IPS-20b (cell line): ENCODE measurements around the gene MLANA.

ENCODE experiments used
- H3K27ac ChIP-seq: one replicate; pipeline ENCODE4 v1.5.1; 2013; ENCODE audit warnings: low read length
- H3K27me3 ChIP-seq: 2 replicates; pipeline ENCODE4 v1.6.1; 2013; ENCODE audit warnings: mild to moderate bottlenecking, low read length, inconsistent platforms; ENCODE audit not compliant: insufficient read depth
- H3K36me3 ChIP-seq: 2 replicates; pipeline ENCODE4 v1.6.1; 2013; ENCODE audit warnings: low read depth, mild to moderate bottlenecking, inconsistent platforms, low read length, moderate library complexity; ENCODE audit not compliant: insufficient read depth
- H3K4me1 ChIP-seq: 2 replicates; pipeline ENCODE4 v1.6.1; 2013; ENCODE audit warnings: mild to moderate bottlenecking, control low read depth, inconsistent platforms, low read length, moderate library complexity; ENCODE audit not compliant: insufficient read depth
- H3K4me3 ChIP-seq: 2 replicates; pipeline ENCODE4 v1.5.1; 2013; ENCODE audit warnings: mild to moderate bottlenecking, low read length, inconsistent platforms
- H3K9ac ChIP-seq: 2 replicates; pipeline ENCODE4 v1.6.1; 2013; ENCODE audit warnings: low read depth, mild to moderate bottlenecking, inconsistent platforms, low read length, moderate library complexity
- H3K9me3 ChIP-seq: 2 replicates; pipeline ENCODE4 v1.6.1; 2013; ENCODE audit warnings: mild to moderate bottlenecking, low read depth, low read length, inconsistent platforms; ENCODE audit not compliant: insufficient read depth

The MLANA gene, protein sequence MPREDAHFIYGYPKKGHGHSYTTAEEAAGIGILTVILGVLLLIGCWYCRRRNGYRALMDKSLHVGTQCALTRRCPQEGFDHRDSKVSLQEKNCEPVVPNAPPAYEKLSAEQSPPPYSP

DNA sequence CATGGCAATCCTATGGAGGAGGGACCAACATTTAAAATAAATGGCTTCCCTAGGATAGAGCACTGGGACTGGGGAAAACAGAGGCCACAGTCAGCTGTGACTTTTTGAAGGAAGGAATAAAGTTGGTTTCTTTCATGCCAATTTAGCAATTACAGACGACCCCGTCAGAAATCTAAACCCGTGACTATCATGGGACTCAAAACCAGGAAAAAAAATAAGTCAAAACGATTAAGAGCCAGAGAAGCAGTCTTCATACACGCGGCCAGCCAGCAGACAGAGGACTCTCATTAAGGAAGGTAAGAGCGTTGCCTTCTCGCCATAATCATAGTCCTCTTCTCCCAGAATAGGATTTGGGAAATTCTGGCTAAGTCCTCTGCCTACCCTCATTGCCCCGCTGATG lies at the start of gene MLANA:
Gene MLANA, plus strand, starts transcription at position 249 of the 400 bp plus-strand sequence. CDS start 1,586 bp downstream, outside the sequence.
- H3K27me3 ChIP-seq = no peaks in the 10 kb centered on the region
- no peaks in the 10 kb centered on the region for H3K9me3 ChIP-seq
- no peaks in the 10 kb centered on the region for H3K36me3 ChIP-seq
- no peak within 1 kb of the TSS for H3K4me3 ChIP-seq
- H3K9ac ChIP-seq = no peak within 1 kb of the TSS
- H3K27ac ChIP-seq = no peak within 1 kb of the TSS
- no peaks in the 10 kb centered on the region for H3K4me1 ChIP-seq

DNA sequence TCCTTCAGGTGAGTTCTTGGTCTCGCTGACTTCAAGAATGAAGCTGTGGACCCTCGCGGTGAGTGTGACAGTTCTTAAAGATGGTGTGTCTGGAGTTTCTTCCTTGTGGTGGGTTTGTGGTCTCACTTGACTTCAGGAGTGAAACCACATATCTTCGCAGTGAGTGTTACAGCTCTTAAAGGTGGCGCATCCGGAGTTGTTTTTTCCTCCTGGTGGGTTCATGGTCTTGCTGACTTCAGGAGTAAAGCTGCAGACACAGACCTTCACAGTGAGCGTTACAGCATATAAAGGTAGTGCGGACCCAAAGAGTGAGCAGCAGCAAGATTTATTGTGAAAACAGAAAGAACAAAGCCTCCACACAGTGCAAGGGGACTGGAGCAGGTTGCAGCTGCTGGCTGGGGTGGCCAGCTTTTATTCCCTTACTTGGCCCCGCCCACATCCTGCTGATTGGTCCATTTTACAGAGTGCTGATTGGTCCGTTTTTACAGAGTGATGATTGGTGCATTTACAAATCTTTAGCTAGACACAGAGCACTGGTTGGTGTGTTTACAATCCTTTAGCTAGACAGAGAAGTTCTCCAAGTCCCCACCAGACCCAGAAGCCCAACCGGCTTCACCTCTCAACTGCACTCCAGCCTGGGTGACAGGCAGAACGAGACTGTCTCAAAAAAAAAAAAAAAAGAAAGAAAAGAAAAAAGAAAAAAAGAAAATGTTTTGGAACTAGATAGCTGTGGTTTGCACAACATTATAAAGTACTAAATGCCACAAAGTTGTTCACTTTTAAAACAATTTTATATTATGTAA lies 48.7 kb upstream of the MLANA start:
- Histone ChIP-seq H3K27me3 (no peaks in the 10 kb centered on the region), H3K4me1 (peaks cover 7% of the 10 kb centered on the region), H3K4me3 (no peak overlapping the region), H3K9me3 (no peaks in the 10 kb centered on the region), H3K27ac (no peak overlapping the region), H3K9ac (no peak overlapping the region), H3K36me3 (no peaks in the 10 kb centered on the region)

DNA sequence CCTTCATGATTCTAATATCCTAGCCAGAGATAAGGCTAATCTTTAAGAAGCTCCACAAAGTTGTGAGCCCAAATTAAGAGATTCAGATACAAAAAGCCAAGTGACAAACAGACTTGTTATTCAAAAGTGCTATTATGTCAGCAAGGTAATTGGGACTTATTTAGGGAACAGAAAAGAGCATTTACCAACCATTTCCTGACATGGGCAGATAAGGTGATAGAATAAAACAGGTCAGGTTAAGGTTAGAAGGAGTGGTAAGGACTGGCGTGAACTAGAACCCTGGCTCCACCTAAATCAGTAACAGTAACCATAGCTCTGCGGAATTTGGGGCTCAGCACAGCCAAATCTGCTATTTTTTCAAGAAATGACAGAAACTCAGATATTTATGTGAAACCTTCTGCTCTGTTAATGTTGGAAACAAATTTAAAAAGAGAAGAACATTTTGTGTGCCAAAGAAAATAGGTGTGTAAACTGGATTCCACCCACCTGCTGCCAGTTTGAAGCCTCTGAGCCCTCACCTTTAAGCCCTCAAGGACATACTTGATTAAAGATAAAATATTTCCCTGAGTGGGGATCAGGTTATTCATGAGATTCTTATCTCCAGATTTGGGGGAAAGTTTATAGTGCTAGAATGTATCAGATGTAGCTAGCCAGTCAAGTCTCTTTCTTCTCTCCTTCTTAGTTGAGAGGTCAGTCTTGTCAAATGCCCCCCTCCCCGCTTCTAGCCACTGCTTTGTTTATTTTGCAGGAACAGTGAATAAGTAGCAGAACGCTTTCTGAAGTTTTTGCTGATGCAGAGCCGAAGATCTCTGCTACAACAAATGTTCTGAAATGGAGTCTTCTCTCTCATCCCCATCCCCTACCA lies 47.5 kb upstream of the MLANA start:
- no peaks in the 10 kb centered on the region for H3K9me3 ChIP-seq
- H3K4me3 ChIP-seq = no peak overlapping the region
- no peaks in the 10 kb centered on the region for H3K27me3 ChIP-seq
- H3K27ac ChIP-seq = no peak overlapping the region
- H3K4me1 ChIP-seq = peaks cover 7% of the 10 kb centered on the region
- H3K36me3 ChIP-seq = no peaks in the 10 kb centered on the region
- H3K9ac ChIP-seq = no peak overlapping the region

DNA sequence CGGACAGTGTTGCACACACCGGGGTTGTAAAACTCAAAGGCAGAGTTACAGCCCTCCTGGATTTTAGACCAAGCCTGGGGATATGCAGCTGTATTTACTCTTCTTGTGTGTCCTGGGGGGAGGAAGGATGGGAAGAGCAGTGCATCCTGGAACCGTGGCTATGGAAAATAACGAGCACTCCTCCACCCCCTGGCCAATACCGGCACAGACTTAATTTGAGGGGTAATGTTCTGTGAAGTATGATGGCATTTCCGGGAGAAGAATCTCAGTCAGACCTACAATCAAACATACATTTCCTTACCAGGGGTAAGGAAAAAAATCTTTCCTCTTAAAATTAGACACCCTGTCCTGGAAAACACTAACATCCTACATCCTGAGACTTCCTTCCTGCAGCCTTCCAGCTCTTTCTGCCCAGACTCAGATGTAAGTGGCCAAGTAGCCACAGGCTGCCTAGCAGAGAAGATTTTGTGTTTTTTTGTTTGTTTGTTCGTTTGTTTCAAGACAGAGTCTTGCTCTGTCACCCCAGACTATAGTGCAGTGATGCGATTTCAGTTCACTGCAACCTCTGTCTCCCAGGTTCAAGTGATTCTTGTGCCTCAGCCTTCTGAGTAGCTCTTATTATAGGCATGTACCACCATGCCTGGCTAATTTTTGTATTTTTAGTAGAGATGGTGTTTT lies 46.8 kb upstream of the MLANA start:
- peaks cover 5% of the 10 kb centered on the region for H3K4me1 ChIP-seq
- H3K36me3 ChIP-seq = no peaks in the 10 kb centered on the region
- no peak overlapping the region for H3K9ac ChIP-seq
- H3K4me3 ChIP-seq = no peak overlapping the region
- no peaks in the 10 kb centered on the region for H3K9me3 ChIP-seq
- H3K27me3 ChIP-seq = no peaks in the 10 kb centered on the region
- H3K27ac ChIP-seq = no peak overlapping the region

DNA sequence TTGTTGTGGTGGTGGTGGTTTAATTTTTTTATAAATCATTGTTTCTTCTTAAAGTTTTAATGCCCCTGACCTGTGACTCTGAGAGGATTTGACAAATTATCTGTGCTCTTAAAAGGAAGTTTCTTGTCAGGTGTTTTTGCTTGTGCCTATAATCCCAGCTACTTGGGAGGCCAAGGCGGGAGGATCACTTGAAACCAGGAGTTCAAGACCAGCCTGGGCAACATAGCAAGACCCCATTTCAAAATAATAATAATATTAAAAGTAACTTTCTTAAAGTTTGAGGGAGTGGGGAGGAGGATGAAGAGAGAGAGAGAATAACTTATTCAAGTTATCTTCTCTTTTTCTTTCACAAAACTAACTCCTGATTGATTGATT lies 45.5 kb upstream of the MLANA start:
- Histone ChIP-seq H3K9ac (no peak overlapping the region), H3K4me1 (no peaks in the 10 kb centered on the region; the same call in 1 of the 2 replicates), H3K36me3 (no peaks in the 10 kb centered on the region), H3K27me3 (no peaks in the 10 kb centered on the region), H3K4me3 (no peak overlapping the region), H3K9me3 (no peaks in the 10 kb centered on the region), H3K27ac (no peak overlapping the region)

DNA sequence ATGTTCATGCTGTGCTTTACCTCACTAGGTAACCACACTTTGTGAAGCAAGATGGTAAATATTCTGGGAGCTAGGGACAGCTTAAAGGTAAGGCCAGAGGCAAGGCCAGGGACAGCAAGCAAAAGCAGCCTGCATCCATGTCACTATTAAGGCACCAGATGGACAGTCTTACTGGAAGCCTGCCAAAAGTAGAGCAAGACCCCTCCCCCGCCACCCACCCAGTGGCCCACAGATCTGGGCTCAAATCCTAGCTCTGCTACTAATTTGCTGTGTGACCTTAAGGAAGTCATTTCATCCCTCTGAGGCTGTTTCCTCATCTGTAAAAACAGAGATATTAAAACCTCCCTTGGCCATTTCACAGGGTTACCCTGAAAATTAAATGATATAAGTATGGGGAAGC lies 44.6 kb upstream of the MLANA start:
- no peaks in the 10 kb centered on the region for H3K36me3 ChIP-seq
- no peak overlapping the region for H3K27ac ChIP-seq
- H3K9me3 ChIP-seq = no peaks in the 10 kb centered on the region
- no peaks in the 10 kb centered on the region; the same call in 1 of the 2 replicates for H3K4me1 ChIP-seq
- no peaks in the 10 kb centered on the region for H3K27me3 ChIP-seq
- no peak overlapping the region for H3K4me3 ChIP-seq
- no peak overlapping the region for H3K9ac ChIP-seq

DNA sequence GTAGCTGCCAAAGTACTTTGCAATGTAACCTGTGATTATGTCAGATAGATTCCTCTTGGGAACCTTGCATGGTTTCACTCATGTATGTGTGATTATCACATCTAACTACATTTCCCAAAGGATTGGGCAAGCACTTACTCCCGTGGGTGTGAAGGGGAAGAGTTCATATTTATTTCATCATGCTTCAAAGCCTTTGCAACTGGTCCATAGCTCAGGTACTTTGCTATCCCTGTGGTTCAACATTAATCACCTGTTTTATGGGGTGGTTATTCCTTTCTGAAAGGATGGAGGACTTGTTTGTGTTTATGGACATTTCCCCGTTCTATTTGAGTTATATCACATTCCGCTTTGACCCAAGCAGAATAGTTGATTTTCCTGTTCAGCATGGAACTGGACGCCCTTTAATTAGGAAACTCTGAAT lies 44.2 kb upstream of the MLANA start:
- H3K9me3 ChIP-seq = no peaks in the 10 kb centered on the region
- no peak overlapping the region for H3K9ac ChIP-seq
- H3K4me1 ChIP-seq = no peaks in the 10 kb centered on the region; the same call in 1 of the 2 replicates
- no peaks in the 10 kb centered on the region for H3K36me3 ChIP-seq
- no peak overlapping the region for H3K27ac ChIP-seq
- no peak overlapping the region for H3K4me3 ChIP-seq
- H3K27me3 ChIP-seq = no peaks in the 10 kb centered on the region

DNA sequence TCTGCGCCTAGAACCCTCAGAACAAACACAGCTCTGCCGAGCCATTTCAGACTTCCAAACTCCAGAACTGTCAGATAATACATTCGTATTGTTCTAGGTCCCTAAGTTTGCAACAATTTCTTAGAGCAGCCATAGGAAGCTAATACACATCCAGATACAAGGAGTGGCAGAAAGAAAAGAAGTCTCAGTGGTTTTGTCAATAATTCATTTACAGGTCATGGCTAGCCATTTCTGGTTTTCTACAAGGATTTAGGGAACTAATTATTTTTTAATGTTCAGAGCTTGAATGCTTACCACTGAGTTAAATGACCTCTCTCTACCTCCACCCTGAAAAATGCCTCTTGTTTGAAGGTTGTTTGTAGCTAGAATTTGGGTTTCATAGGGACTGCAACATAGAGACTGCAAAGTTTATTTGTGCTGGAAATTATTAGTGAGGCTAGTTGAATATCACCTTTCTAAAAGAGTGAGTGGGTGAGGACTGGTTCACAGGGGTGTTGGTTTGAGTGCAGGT lies 42.3 kb upstream of the MLANA start:
- Histone ChIP-seq H3K27me3 (no peaks in the 10 kb centered on the region), H3K4me3 (no peak overlapping the region), H3K9ac (no peak overlapping the region), H3K9me3 (no peaks in the 10 kb centered on the region), H3K27ac (no peak overlapping the region), H3K36me3 (no peaks in the 10 kb centered on the region), H3K4me1 (no peaks in the 10 kb centered on the region; the same call in 1 of the 2 replicates)

DNA sequence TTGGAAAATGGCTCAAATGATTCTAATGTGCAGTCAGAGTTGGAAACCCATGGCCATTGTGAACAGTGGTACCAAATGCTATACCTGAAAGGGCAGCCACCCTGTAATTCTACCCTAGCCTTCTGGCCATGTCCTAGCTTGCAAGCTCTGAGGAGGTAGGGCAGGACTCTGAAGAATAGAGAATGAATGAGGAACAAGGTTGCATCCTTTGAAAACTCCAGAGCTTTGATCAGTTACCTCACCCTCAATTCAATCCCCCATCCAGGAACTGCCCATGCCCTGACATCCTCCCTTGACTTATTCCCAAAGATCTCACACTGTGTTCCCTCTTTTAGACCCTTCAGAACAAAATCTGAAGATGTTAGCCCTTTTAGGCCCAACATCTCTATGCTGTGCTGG lies 40.0 kb upstream of the MLANA start:
- H3K27me3 ChIP-seq = no peaks in the 10 kb centered on the region
- no peak overlapping the region for H3K9ac ChIP-seq
- no peak overlapping the region for H3K4me3 ChIP-seq
- no peaks in the 10 kb centered on the region for H3K9me3 ChIP-seq
- no peak overlapping the region for H3K27ac ChIP-seq
- no peaks in the 10 kb centered on the region for H3K36me3 ChIP-seq
- H3K4me1 ChIP-seq = no peaks in the 10 kb centered on the region

DNA sequence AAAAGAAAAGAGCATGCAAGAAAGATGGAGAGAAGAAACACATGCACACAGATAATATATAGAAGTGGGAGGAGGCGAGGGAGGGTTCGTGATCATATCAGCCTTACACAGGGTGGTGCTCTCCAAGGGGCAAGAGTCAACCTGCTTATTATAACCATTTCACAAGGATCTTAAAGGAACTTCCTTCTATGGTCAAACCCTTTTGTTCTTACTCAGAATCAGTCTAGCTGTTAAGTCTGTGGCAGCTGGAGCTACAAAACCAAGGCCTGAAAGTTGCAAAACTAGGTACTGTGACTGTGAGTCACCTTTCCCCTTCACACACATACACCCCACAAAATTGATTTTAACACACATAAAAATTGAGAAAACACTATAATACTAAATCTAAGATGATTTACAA lies 39.2 kb upstream of the MLANA start:
- H3K36me3 ChIP-seq = no peaks in the 10 kb centered on the region
- no peak overlapping the region for H3K9ac ChIP-seq
- no peaks in the 10 kb centered on the region for H3K27me3 ChIP-seq
- no peaks in the 10 kb centered on the region for H3K4me1 ChIP-seq
- H3K27ac ChIP-seq = no peak overlapping the region
- no peak overlapping the region for H3K4me3 ChIP-seq
- no peaks in the 10 kb centered on the region for H3K9me3 ChIP-seq

DNA sequence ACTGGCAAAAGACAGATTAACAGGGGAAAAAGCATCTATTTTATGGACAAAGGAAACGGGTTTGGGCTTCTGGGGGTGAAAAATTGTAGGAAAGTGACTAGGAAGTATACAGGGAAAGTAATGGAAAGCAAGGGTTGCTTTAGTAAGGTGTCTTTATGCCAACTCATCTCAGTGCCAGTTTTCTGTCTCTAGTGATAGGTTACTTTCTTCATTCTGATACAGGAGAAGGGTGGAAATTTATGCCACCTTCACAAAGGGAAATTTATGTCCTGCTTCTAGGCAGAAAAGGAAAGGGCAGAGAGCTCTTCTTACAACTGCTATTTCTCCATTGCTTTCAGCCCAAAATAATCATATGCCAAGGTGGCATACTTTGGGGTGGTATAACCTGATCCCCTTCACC lies 37.7 kb upstream of the MLANA start:
- Histone ChIP-seq H3K27ac (no peak overlapping the region), H3K9ac (no peak overlapping the region), H3K4me3 (no peak overlapping the region), H3K4me1 (no peaks in the 10 kb centered on the region), H3K27me3 (no peaks in the 10 kb centered on the region), H3K9me3 (no peaks in the 10 kb centered on the region), H3K36me3 (no peaks in the 10 kb centered on the region)
